Ishikawa (cell line): ENCODE results near the gene DCP1B.

ENCODE experiments used
- CEBPB ChIP-seq: IDR thresholded peaks from 2 replicates; pipeline ENCODE4 v1.6.1; 2012
- EP300 ChIP-seq: IDR thresholded peaks from 2 replicates; pipeline ENCODE4 v1.6.1; 2012; ENCODE audit warnings: borderline replicate concordance
- FOXM1 ChIP-seq: IDR thresholded peaks from 2 replicates; pipeline ENCODE4 v1.6.1; 2012; ENCODE audit warnings: low read depth, borderline replicate concordance
- RAD21 ChIP-seq: IDR thresholded peaks from 2 replicates; pipeline ENCODE4 v1.6.1; 2012; ENCODE audit warnings: low read depth
- REST ChIP-seq: IDR thresholded peaks from 2 replicates; pipeline ENCODE4 v1.6.1; 2012; ENCODE audit warnings: low read depth, mild to moderate bottlenecking
- TAF1 ChIP-seq: IDR thresholded peaks from 2 replicates; pipeline ENCODE4 v1.6.1; 2012; ENCODE audit warnings: low read depth, mild to moderate bottlenecking
- TCF12 ChIP-seq: IDR thresholded peaks from 2 replicates; pipeline ENCODE4 v1.6.1; 2012; ENCODE audit warnings: low read depth
- TEAD4 ChIP-seq: IDR thresholded peaks from 2 replicates; pipeline ENCODE4 v1.6.1; 2012
- YY1 ChIP-seq: IDR thresholded peaks from 2 replicates; pipeline ENCODE4 v1.6.1; 2012; ENCODE audit warnings: low read depth
- ZBTB7A ChIP-seq: IDR thresholded peaks from 2 replicates; pipeline ENCODE4 v1.6.1; 2012; ENCODE audit warnings: low read depth
- TF ChIP-seq, protein P1 (sequence below): IDR thresholded peaks from 2 replicates; pipeline ENCODE4 v1.6.1; 2012

DNA sequence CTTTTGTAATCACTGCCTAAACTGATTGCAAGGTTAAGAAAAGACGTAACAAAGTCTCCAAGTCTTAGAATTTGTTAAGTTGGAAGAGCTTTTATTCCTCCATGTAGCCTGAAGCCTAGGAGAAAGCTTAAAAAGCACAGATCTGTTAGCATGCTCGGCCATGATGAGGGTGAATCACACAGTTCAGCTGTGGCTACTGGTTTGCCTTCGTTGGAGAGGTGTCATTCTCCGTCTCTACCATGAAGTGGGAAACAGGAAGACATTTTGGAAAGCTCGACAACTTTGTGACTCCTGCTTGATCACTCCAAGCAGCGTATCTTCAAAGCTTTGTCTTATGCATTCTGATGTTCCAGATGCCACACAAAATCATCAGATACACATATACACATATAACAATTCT lies 27.1 kb downstream of the DCP1B start:
- no peak for TF ChIP-seq EP300
- no peak for TF ChIP-seq TAF1
- no peak for TF ChIP-seq CEBPB
- no peak for TF ChIP-seq TEAD4
- TF ChIP-seq TCF12: no peak
- TF ChIP-seq FOXM1: no peak
- TF ChIP-seq REST: no peak
- no peak for TF ChIP-seq RAD21
- TF ChIP-seq YY1: no peak
- TF ChIP-seq, protein P1, sequence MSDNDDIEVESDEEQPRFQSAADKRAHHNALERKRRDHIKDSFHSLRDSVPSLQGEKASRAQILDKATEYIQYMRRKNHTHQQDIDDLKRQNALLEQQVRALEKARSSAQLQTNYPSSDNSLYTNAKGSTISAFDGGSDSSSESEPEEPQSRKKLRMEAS: no peak
- TF ChIP-seq ZBTB7A: no peak
